SK-N-SH treated with all-trans-retinoic acid at 6 μM for 48 hours (cell line): ENCODE data around the gene CUTA.

ENCODE experiments used
- ATAC-seq: fragments of 200-7000 bp; cut with Tn5 transposase; 3 replicates; pipeline ENCODE4 v1.9.1; 2020; ENCODE audit warnings: mild to moderate bottlenecking, moderate library complexity
- ARNTL ChIP-seq: fragments of 450-650 bp; formaldehyde crosslinking; IDR thresholded peaks from 2 replicates; pipeline ENCODE4 v1.5.0; 2020; ENCODE audit warnings: low read depth, mild to moderate bottlenecking, moderate library complexity, borderline replicate concordance
- BACH2 ChIP-seq: fragments of 250-450 bp; sonication (Bioruptor Pico); IDR thresholded peaks from 2 replicates; pipeline ENCODE4 v1.9.0; 2021; ENCODE audit warnings: mild to moderate bottlenecking, borderline replicate concordance
- CSDC2 ChIP-seq: fragments of 250-450 bp; sonication (Bioruptor Pico); IDR thresholded peaks from 2 replicates; pipeline ENCODE4 v1.5.0; 2020; ENCODE audit warnings: mild to moderate bottlenecking, moderate library complexity
- CSRNP3 ChIP-seq: fragments of 250-450 bp; sonication (Bioruptor Pico); IDR thresholded peaks from 2 replicates; pipeline ENCODE4 v1.5.1; 2021; ENCODE audit warnings: mild to moderate bottlenecking, moderate library complexity
- GLIS3 ChIP-seq: fragments of 250-450 bp; sonication (Bioruptor Pico); IDR thresholded peaks from 2 replicates; pipeline ENCODE4 v1.5.0; 2020; ENCODE audit warnings: mild to moderate bottlenecking, moderate library complexity
- ISL1 ChIP-seq: fragments of 250-450 bp; sonication (Bioruptor Pico); IDR thresholded peaks from 2 replicates; pipeline ENCODE4 v2.1.2; 2022; ENCODE audit warnings: mild to moderate bottlenecking, moderate library complexity
- OSR1 ChIP-seq: fragments of 250-450 bp; sonication (Bioruptor Pico); IDR thresholded peaks from 2 replicates; pipeline ENCODE4 v1.8.0; 2022; ENCODE audit warnings: moderate library complexity, mild to moderate bottlenecking, inconsistent platforms
- PATZ1 ChIP-seq: fragments of 250-450 bp; sonication (Bioruptor Pico); IDR thresholded peaks from 2 replicates; pipeline ENCODE4 v1.8.0; 2020; ENCODE audit warnings: mild to moderate bottlenecking, moderate library complexity, borderline replicate concordance
- PPARA ChIP-seq: fragments of 250-450 bp; sonication (Bioruptor Pico); IDR thresholded peaks from 2 replicates; pipeline ENCODE4 v1.5.0; 2020; ENCODE audit warnings: mild to moderate bottlenecking, borderline replicate concordance
- RARB ChIP-seq: fragments of 250-450 bp; sonication (Bioruptor Pico); IDR thresholded peaks from 2 replicates; pipeline ENCODE4 v1.8.0; 2021; ENCODE audit warnings: mild to moderate bottlenecking, moderate library complexity
- SNAI2 ChIP-seq: fragments of 250-450 bp; sonication (Bioruptor Pico); IDR thresholded peaks from 2 replicates; pipeline ENCODE4 v1.5.0; 2020; ENCODE audit warnings: mild to moderate bottlenecking, moderate library complexity
- TOX ChIP-seq: fragments of 250-450 bp; sonication (Bioruptor Pico); IDR thresholded peaks from 2 replicates; pipeline ENCODE4 v1.8.0; 2021; ENCODE audit warnings: mild to moderate bottlenecking, moderate library complexity, borderline replicate concordance
- TSHZ2 ChIP-seq: fragments of 250-450 bp; sonication (Bioruptor Pico); IDR thresholded peaks from 2 replicates; pipeline ENCODE4 v1.5.0; 2020; ENCODE audit warnings: mild to moderate bottlenecking, moderate library complexity
- ZC3H10 ChIP-seq: fragments of 250-450 bp; sonication (Bioruptor Pico); IDR thresholded peaks from 2 replicates; pipeline ENCODE4 v1.5.1; 2021; ENCODE audit warnings: mild to moderate bottlenecking, moderate library complexity
- ZFP3 ChIP-seq: fragments of 250-450 bp; sonication (Bioruptor Pico); IDR thresholded peaks from 2 replicates; pipeline ENCODE4 v1.5.0; 2020; ENCODE audit warnings: mild to moderate bottlenecking, moderate library complexity
- ZFP30 ChIP-seq: fragments of 450-650 bp; formaldehyde crosslinking; IDR thresholded peaks from 2 replicates; pipeline ENCODE4 v1.5.0; 2022; ENCODE audit warnings: mild to moderate bottlenecking, moderate library complexity
- ZNF565 ChIP-seq: fragments of 450-650 bp; formaldehyde crosslinking; conservative IDR thresholded peaks from 2 replicates; pipeline ENCODE4 v1.5.0; 2020; ENCODE audit warnings: low read depth, mild to moderate bottlenecking, moderate library complexity
- ZNF70 ChIP-seq: fragments of 450-650 bp; formaldehyde crosslinking; IDR thresholded peaks from 2 replicates; pipeline ENCODE4 v1.5.0; 2020; ENCODE audit warnings: mild to moderate bottlenecking, moderate library complexity
- TF ChIP-seq, protein P1 (sequence below): fragments of 250-450 bp; sonication (Bioruptor Pico); IDR thresholded peaks from 2 replicates; pipeline ENCODE4 v1.8.0; 2021; ENCODE audit warnings: low read depth, mild to moderate bottlenecking, moderate library complexity, borderline replicate concordance
- TF ChIP-seq, protein P2 (sequence below): fragments of 250-450 bp; sonication (Bioruptor Pico); IDR thresholded peaks from 2 replicates; pipeline ENCODE4 v1.5.1; 2020; ENCODE audit warnings: low read depth, mild to moderate bottlenecking, moderate library complexity

The CUTA gene

DNA sequence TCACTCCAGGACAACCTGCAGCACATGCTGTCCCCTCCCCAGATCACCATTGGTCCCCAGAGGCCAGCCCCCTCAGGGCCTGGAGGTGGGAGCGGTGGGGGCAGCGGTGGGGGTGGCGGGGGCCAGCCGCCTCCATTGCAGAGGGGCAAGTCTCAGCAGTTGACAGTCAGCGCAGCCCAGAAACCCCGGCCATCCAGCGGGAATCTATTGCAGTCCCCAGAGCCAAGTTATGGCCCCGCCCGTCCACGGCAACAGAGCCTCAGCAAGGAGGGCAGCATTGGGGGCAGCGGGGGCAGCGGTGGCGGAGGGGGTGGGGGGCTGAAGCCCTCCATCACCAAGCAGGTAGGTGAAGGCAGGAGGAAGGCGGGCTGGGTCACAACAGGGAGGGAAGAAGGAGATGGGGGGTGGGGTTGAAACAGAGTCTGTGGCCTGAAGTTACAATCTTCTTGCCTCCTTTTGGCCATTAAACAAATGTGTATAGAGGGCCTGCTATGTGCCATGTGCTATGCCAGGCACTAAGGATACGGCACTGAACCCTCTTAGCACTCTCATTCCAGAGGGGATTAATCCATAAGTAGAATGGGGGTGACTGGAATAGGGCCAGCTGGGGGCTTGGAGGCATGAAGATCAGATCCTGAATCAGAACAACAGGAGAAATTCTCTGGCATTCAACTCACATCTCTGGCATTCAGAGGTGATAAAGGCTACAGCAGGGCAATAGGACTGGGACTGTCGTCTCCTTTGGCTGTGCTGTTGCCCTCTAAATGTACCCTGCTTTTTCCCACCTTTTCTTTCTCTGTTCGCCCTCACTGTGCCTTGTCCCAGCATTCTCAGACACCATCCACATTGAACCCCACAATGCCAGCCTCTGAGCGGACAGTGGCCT, 26.0 kb upstream of the CUTA start:
- ATAC-seq = no peak
- TF ChIP-seq TOX (no peak), ISL1 (CRISPR knock-in tag) (no peak), ZFP30 (CRISPR knock-in tag) (no peak), GLIS3 (no peak), BACH2 (CRISPR knock-in tag) (no peak), OSR1 (CRISPR knock-in tag) (no peak), ZC3H10 (CRISPR knock-in tag) (no peak), PPARA (CRISPR knock-in tag) (no peak), ARNTL (CRISPR knock-in tag) (no peak), ZNF565 (CRISPR knock-in tag) (no peak), RARB (CRISPR knock-in tag) (no peak), ZNF70 (CRISPR knock-in tag) (no peak), TSHZ2 (CRISPR knock-in tag) (no peak)
- TF ChIP-seq, protein P1, sequence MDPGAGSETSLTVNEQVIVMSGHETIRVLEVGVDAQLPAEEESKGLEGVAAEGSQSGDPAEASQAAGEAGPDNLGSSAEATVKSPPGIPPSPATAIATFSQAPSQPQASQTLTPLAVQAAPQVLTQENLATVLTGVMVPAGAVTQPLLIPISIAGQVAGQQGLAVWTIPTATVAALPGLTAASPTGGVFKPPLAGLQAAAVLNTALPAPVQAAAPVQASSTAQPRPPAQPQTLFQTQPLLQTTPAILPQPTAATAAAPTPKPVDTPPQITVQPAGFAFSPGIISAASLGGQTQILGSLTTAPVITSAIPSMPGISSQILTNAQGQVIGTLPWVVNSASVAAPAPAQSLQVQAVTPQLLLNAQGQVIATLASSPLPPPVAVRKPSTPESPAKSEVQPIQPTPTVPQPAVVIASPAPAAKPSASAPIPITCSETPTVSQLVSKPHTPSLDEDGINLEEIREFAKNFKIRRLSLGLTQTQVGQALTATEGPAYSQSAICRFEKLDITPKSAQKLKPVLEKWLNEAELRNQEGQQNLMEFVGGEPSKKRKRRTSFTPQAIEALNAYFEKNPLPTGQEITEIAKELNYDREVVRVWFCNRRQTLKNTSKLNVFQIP = no peak
- TF ChIP-seq, protein P2, sequence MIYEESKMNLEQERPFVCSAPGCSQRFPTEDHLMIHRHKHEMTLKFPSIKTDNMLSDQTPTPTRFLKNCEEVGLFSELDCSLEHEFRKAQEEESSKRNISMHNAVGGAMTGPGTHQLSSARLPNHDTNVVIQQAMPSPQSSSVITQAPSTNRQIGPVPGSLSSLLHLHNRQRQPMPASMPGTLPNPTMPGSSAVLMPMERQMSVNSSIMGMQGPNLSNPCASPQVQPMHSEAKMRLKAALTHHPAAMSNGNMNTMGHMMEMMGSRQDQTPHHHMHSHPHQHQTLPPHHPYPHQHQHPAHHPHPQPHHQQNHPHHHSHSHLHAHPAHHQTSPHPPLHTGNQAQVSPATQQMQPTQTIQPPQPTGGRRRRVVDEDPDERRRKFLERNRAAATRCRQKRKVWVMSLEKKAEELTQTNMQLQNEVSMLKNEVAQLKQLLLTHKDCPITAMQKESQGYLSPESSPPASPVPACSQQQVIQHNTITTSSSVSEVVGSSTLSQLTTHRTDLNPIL (CRISPR knock-in tag) = no peak
- TF ChIP-seq, all 23 proteins: peak for 0

DNA sequence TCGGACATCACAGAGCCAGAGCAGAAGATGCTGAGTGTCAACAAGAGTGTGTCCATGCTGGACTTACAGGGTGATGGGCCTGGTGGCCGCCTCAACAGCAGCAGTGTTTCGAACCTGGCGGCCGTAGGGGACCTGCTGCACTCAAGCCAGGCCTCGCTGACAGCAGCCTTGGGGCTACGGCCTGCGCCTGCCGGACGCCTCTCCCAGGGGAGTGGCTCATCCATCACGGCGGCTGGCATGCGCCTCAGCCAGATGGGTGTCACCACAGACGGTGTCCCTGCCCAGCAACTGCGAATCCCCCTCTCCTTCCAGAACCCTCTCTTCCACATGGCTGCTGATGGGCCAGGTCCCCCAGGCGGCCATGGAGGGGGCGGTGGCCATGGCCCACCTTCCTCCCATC, 25.1 kb upstream of the CUTA start:
- ATAC-seq = no peak
- TF ChIP-seq BACH2 (CRISPR knock-in tag) = no peak
- no peak for TF ChIP-seq ISL1 (CRISPR knock-in tag)
- no peak for TF ChIP-seq PPARA (CRISPR knock-in tag)
- TF ChIP-seq CSRNP3 (CRISPR knock-in tag) = no peak
- TF ChIP-seq ZC3H10 (CRISPR knock-in tag) = no peak
- TF ChIP-seq TOX = no peak
- no peak for TF ChIP-seq ZFP3 (CRISPR knock-in tag)
- no peak for TF ChIP-seq RARB (CRISPR knock-in tag)
- TF ChIP-seq CSDC2 (CRISPR knock-in tag) = no peak
- TF ChIP-seq ARNTL (CRISPR knock-in tag) = no peak
- TF ChIP-seq SNAI2 (CRISPR knock-in tag) = no peak
- TF ChIP-seq TSHZ2 (CRISPR knock-in tag) = no peak
- no peak for TF ChIP-seq ZNF565 (CRISPR knock-in tag)
- no peak for TF ChIP-seq PATZ1
- TF ChIP-seq, protein P2 (CRISPR knock-in tag) = no peak
- no peak for TF ChIP-seq ZNF70 (CRISPR knock-in tag)
- no peak for TF ChIP-seq OSR1 (CRISPR knock-in tag)
